T-cell (primary cell): ENCODE measurements around the gene DCAF7. TPM values are rescaled to one million over a fixed set of nuclear protein-coding genes. Genes with fewer than 3 reads are reported as not detected.

Experiments used
- ATAC-seq, 4 experiments: fragments of 200-7000 bp in 3 of 4; fragments of 150-1000 bp in 1 of 4; cut with Tn5 transposase; replicated peaks in 1 of 4; 1 replicate in 3 of 4; 2 replicates in 1 of 4; pipeline ENCODE4 v1.10.0; 2021; ENCODE audit warnings: moderate library complexity in 3 of 4, mild to moderate bottlenecking in 2 of 4, moderate number of reproducible peaks in 1 of 4
- CTCF ChIA-PET, 2 donors: fragments of 300-600 bp; sonication (Branson Sonifier 250); formaldehyde crosslinking; loops; one replicate each; lab custom pipeline; 2022; ENCODE audit warnings: antibody characterized with exemption in 2 of 2; lab: Charles Lee
- POLR2A ChIA-PET, 2 donors: fragments of 300-600 bp; sonication (Branson Sonifier 250); formaldehyde crosslinking; loops; one replicate each; lab custom pipeline; 2022; ENCODE audit warnings: antibody characterized with exemption in 2 of 2; lab: Charles Lee
- DNase-seq, 35 experiments: peaks; one replicate each; pipeline versions ENCODE4 v3.0.0 to v3.0.0-alpha.2; 2013 to 2023
- H3K27ac ChIP-seq: one replicate; pipeline ENCODE4 v1.5.1; 2013; ENCODE audit warnings: low read length
- H3K27me3 ChIP-seq, 2 experiments: replicated peaks in 1 of 2; 1 replicate in 1 of 2; 2 replicates in 1 of 2; pipeline versions ENCODE4 v1.6.1 to v1.7.0; 2013; ENCODE audit warnings: low read length in 1 of 2, mixed read lengths in 1 of 2; ENCODE audit not compliant: control insufficient read depth in 2 of 2, insufficient read depth in 2 of 2; ENCODE audit errors: extremely low read depth in 1 of 2
- H3K36me3 ChIP-seq, 2 donors: 1 replicate in 1 of 2; 2 replicates in 1 of 2; pipeline versions ENCODE4 v1.6.1 to v1.7.0; 2013; ENCODE audit warnings: low read length in 1 of 2; ENCODE audit not compliant: control insufficient read depth in 2 of 2, insufficient read depth in 1 of 2; ENCODE audit errors: extremely low read depth in 1 of 2
- H3K4me1 ChIP-seq, 2 experiments: 1 replicate in 1 of 2; 2 replicates in 1 of 2; pipeline versions ENCODE4 v1.6.1 to v1.7.0; 2013; ENCODE audit warnings: low read length in 2 of 2, mixed read lengths in 1 of 2; ENCODE audit not compliant: insufficient read depth in 2 of 2, control insufficient read depth in 1 of 2; ENCODE audit errors: extremely low read depth in 1 of 2
- H3K4me3 ChIP-seq, 2 donors: 1 replicate in 1 of 2; 2 replicates in 1 of 2; pipeline versions ENCODE4 v1.5.1 to v1.7.0; 2013; ENCODE audit warnings: mild to moderate bottlenecking in 2 of 2, low read length in 1 of 2, moderate library complexity in 1 of 2; ENCODE audit not compliant: control insufficient read depth in 1 of 2; ENCODE audit errors: extremely low read depth in 1 of 2
- H3K9me3 ChIP-seq: 2 replicates; pipeline ENCODE4 v1.7.0; 2013
- H3K27ac Mint-ChIP-seq, 2 donors: one replicate each; pipeline ENCODE4 v1.8.0; 2020 to 2021; ENCODE audit warnings: mild to moderate bottlenecking in 2 of 2, mixed read lengths in 2 of 2
- H3K27me3 Mint-ChIP-seq, 2 donors: one replicate each; pipeline ENCODE4 v1.8.0; 2021 to 2022; ENCODE audit warnings: mixed read lengths in 2 of 2
- H3K36me3 Mint-ChIP-seq: one replicate; pipeline ENCODE4 v1.8.0; 2021; ENCODE audit warnings: mixed read lengths
- H3K4me1 Mint-ChIP-seq, 3 donors: one replicate each; pipeline ENCODE4 v1.8.0; 2020 to 2022; ENCODE audit warnings: mixed read lengths in 3 of 3, mild to moderate bottlenecking in 1 of 3
- H3K4me3 Mint-ChIP-seq, 3 donors: one replicate each; pipeline ENCODE4 v1.8.0; 2020 to 2022; ENCODE audit warnings: mild to moderate bottlenecking in 3 of 3, mixed read lengths in 3 of 3, moderate library complexity in 3 of 3
- H3K9me3 Mint-ChIP-seq, 3 donors: one replicate each; pipeline ENCODE4 v1.8.0; 2020 to 2022; ENCODE audit warnings: mixed read lengths in 3 of 3
- WGBS: methylation state at CpG from one replicate; pipeline ENCODE4 v1.1.5; 2013; ENCODE audit warnings: missing lambda C conversion rate; ENCODE audit not compliant: insufficient coverage; 5-methylcytosine and 5-hydroxymethylcytosine counted together
- total RNA-seq, 35 experiments: library from RNA in 6 of 35; stranded (reverse) in 6 of 35; fragments of 120-200 nt in 1 of 35; gene quantifications; one replicate each; pipeline versions ENCODE4 v1.2.1 to v1.2.4 and lab custom pipeline; 2013 to 2026

The DCAF7 gene
- total RNA-seq, 5 donors from 2014 or later (not counting 1 experiment from before 2014, with no cell fraction given), result 39.5 to 84.4 (median 74.8) TPM

DNA sequence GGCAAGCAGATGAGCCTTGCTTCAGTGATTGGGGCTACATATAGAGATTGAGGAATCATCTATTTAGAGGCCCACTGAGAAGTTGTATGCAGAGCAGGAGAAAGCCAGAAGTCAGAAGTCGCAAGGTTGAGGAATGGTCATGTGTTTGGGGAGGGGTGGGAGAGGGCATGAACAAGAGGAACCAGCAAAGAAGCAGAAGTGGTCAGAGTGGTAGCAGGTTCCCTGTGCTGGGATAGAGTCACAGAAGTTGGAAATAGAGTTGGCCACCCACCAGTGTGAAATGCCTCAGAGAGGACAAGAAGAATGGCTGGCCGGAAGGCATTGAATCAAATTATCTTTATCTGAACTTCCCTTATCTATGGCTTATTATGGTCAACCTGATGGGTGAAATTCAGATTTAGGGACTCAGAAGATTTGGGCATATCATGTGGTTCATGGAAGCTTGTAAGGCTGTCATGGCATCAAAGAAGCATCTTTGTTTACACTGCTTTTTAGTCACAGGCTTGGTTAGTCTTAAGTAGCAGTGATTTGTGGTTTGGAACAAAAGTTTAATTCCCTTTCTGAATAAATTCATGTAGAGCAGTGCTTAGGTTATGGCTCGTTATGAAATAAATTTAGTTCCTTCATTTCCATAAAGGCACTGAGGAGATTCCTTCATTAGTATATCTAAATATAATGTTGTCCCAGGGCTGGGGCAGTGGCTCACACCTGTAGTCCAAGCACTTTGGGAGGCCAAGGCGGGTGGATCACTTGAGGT, 91.6 kb downstream of the DCAF7 start:
- WGBS, result 100% methylated on average over 1 of the region's 4 CpGs
- Mint-ChIP-seq H3K27me3 (no peaks in the 10 kb centered on the region), H3K4me1 (peaks cover 20 to 40% (median 22%) of the 10 kb centered on the region in 3 donors), H3K36me3 (peaks cover 38% of the 10 kb centered on the region), H3K9me3 (no peaks in the 10 kb centered on the region), H3K27ac (peak overlapping the region in 1 of 2 donors; percentile 28), H3K4me3 (no peak overlapping the region)
- ATAC-seq, result no peak
- peak in 3 of 35 experiments; percentile 6 to 27 (median 8) for DNase-seq
- Histone ChIP-seq H3K27me3 (no peaks in the 10 kb centered on the region), H3K27ac (no peak overlapping the region), H3K36me3 (peaks cover 3 to 35% of the 10 kb centered on the region in 2 donors), H3K4me3 (no peak overlapping the region), H3K9me3 (no peaks in the 10 kb centered on the region), H3K4me1 (peaks cover 8 to 9% of the 10 kb centered on the region in 2 experiments)
- CTCF ChIA-PET, result no interaction called here
- POLR2A ChIA-PET, result no interaction called here

Other genes starting within 250 kb of the DCAF7 start
- 10 to 100 TPM; 15.5 to 64.1 (median 34.0) TPM for gene CYB561, start 104.2 kb upstream of the DCAF7 start, total RNA-seq
- gene ACE, start 73.4 kb upstream of the DCAF7 start, total RNA-seq, result 10 to 100 TPM in 3 of 5 donors, 1 to 10 TPM in 2; 4.1 to 37.0 (median 12.8) TPM
- not detected for gene KCNH6, start 27.1 kb upstream of the DCAF7 start, total RNA-seq
- gene TACO1, start 50.4 kb downstream of the DCAF7 start, total RNA-seq, result 10 to 100 TPM; 10.9 to 20.5 (median 18.8) TPM
- gene MAP3K3, start 71.9 kb downstream of the DCAF7 start, total RNA-seq, result 10 to 100 TPM; 71.0 to 91.1 (median 85.4) TPM
- 100 to 1,000 TPM; 534 to 851 (median 767) TPM for gene LIMD2, start 149.6 kb downstream of the DCAF7 start, total RNA-seq
- gene STRADA, start 191.3 kb downstream of the DCAF7 start, total RNA-seq, result 10 to 100 TPM; 46.9 to 58.8 (median 48.6) TPM
- gene CCDC47, start 223.1 kb downstream of the DCAF7 start, total RNA-seq, result 10 to 100 TPM; 25.4 to 37.0 (median 33.0) TPM
- gene DDX42, start 223.7 kb downstream of the DCAF7 start, total RNA-seq, result 100 to 1,000 TPM; 110 to 141 (median 123) TPM